OCI-LY1 (cell line): ENCODE results near the gene KRT12.

Source experiments
- EZH2 ChIP-seq: fragments of 200-600 bp; sonication (generic), shearing (Covaris generic); IDR thresholded peaks from 2 replicates; pipeline ENCODE4 v1.8.0; 2017; ENCODE audit warnings: borderline replicate concordance, mixed run types, mild to moderate bottlenecking, antibody characterized with exemption, low read length, moderate library complexity, mixed read lengths
- TF ChIP-seq, protein P1 (sequence below): fragments of 200-600 bp; sonication (generic), shearing (Covaris generic); IDR thresholded peaks from 2 replicates; pipeline ENCODE4 v1.5.1; 2017; ENCODE audit warnings: mild to moderate bottlenecking, antibody characterized with exemption, low read length, moderate library complexity, mixed read lengths

DNA sequence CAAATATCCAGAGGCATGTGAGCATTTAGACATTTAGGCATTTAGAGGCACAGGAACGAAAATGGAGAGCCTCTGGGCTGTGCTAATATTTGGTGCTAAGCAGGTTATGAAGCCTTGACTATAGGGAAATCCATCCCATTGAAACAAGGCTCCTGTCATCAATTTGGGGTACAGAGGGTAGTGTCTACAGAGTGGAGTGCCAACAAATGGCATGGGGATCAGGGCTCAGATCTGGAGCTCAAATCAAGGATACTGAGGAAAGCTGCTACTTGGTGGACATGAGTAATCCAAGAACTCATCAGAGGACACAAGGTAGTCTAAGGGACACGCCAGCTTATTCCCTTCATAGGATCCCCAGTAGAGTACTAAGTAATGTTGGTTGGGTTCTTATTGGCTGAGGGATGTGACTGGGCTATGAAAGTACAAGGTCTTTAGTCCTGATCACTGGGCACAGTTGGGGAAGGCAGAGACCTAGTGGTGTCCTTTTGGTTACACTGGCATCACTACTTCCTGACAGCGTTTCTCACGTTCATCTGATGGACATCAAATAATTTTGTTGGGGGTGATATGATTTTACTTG, 49.8 kb downstream of the KRT12 start:
- TF ChIP-seq, protein P1, sequence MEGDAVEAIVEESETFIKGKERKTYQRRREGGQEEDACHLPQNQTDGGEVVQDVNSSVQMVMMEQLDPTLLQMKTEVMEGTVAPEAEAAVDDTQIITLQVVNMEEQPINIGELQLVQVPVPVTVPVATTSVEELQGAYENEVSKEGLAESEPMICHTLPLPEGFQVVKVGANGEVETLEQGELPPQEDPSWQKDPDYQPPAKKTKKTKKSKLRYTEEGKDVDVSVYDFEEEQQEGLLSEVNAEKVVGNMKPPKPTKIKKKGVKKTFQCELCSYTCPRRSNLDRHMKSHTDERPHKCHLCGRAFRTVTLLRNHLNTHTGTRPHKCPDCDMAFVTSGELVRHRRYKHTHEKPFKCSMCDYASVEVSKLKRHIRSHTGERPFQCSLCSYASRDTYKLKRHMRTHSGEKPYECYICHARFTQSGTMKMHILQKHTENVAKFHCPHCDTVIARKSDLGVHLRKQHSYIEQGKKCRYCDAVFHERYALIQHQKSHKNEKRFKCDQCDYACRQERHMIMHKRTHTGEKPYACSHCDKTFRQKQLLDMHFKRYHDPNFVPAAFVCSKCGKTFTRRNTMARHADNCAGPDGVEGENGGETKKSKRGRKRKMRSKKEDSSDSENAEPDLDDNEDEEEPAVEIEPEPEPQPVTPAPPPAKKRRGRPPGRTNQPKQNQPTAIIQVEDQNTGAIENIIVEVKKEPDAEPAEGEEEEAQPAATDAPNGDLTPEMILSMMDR: no peak
- no peak for TF ChIP-seq EZH2
